ENCODE data around the gene DGLUCY.

The DGLUCY gene

GRCh38 chr14:91231446-91231845 lies 117.6 kb downstream of the DGLUCY start:
- H3K27ac ChIP-seq = no peak overlapping the region
- TF ChIP-seq CTCF (IDR thresholded peaks at IDR 0.05) (no peak), ZFX (IDR thresholded peaks at IDR 0.05; ENCODE audit: borderline replicate concordance) (no peak)

DNA sequence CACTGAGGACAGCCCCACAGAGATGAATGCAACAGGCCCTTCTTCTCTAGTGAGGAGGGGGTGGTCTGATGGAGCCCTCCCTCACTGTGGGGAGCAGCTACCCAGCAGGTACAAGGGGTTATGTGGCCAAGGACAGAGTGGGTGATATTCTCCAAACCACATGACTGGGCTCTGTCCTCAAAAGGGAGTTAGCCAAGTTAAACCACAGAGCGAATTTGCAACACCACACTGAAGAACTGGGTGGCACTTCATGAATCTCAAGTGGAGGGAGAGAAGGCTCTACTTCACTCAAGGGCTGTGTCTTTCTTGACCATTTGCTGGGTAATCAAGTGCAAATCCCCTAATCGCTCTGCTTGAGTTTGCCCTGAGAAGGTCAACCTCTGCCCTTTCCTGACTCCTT lies 118.2 kb downstream of the DGLUCY start:
- no peak overlapping the region for H3K27ac ChIP-seq
- no peak for TF ChIP-seq ZFX (IDR thresholded peaks at IDR 0.05; ENCODE audit: borderline replicate concordance)
- TF ChIP-seq CTCF (IDR thresholded peaks at IDR 0.05) = no peak

- TF ChIP-seq CTCF (IDR thresholded peaks at IDR 0.05) (no peak), ZFX (IDR thresholded peaks at IDR 0.05; ENCODE audit: borderline replicate concordance) (no peak)
- no peak overlapping the region for H3K27ac ChIP-seq
These were observed 118.7 kb downstream of the DGLUCY start for GRCh38 chr14:91232603-91233002.

- TF ChIP-seq CTCF (IDR thresholded peaks at IDR 0.05) (no peak), ZFX (IDR thresholded peaks at IDR 0.05; ENCODE audit: borderline replicate concordance) (no peak)
- no peak overlapping the region for H3K27ac ChIP-seq
These were observed 120.3 kb downstream of the DGLUCY start for GRCh38 chr14:91233936-91234790.

GRCh38 chr14:91234791-91235114 lies 120.9 kb downstream of the DGLUCY start:
- TF ChIP-seq CTCF (IDR thresholded peaks at IDR 0.05) (no peak), ZFX (IDR thresholded peaks at IDR 0.05; ENCODE audit: borderline replicate concordance) (no peak)
- H3K27ac ChIP-seq = no peak overlapping the region

GRCh38 chr14:91235841-91236240 lies 122.0 kb downstream of the DGLUCY start:
- H3K27ac ChIP-seq = no peak overlapping the region
- TF ChIP-seq ZFX (IDR thresholded peaks at IDR 0.05; ENCODE audit: borderline replicate concordance) (no peak), CTCF (IDR thresholded peaks at IDR 0.05) (no peak)

DNA sequence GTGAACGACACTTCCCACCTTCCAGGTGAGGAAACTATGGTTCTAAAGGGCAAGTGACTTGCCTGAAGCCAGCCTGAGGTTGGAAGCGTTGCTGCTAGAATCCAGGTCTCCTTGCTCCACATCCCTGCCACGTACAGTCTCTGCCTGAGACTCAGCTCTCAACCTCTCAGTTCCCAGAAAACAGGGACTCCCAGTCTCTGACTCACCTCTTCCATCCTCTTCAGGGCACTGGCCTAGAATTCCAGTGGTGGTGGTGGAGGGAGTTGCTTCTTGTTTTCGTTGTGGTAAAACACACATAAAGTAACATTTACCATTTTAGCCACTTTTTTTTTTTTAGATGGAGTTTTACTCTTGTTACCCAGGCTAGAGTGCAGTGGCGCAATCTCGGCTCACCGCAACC lies 123.3 kb downstream of the DGLUCY start:
- no peak for TF ChIP-seq CTCF (IDR thresholded peaks at IDR 0.05)
- TF ChIP-seq ZFX (IDR thresholded peaks at IDR 0.05; ENCODE audit: borderline replicate concordance) = no peak
- no peak overlapping the region for H3K27ac ChIP-seq
